ENCODE data around the gene MET.
"Not testable (repeated sequence)": the region's sequence is repeated elsewhere in the genome, so short reads cannot be mapped to it uniquely, and the experiment has no call there.

The MET gene

GRCh38 chr7:116671681-116672595 is at the start of gene MET:
TSS of gene MET (plus strand) at chr7:116672196. CDS start at chr7:116699085, 26,889 bp downstream.
- DNase-seq (ENCODE audit: low read depth) = peak; percentile 69

GRCh38 chr7:116626886-116627285 is 45.1 kb upstream of the MET start:
- no peak for DNase-seq (ENCODE audit: low read depth)

- DNase-seq (ENCODE audit: low read depth) = no peak
These were observed 42.9 kb upstream of the MET start for GRCh38 chr7:116629051-116629463.

- DNase-seq (ENCODE audit: low read depth) = no peak
These were observed 41.6 kb upstream of the MET start for GRCh38 chr7:116630357-116630756.

- DNase-seq (ENCODE audit: low read depth) = peak; percentile 95
These were observed 40.9 kb upstream of the MET start for GRCh38 chr7:116630932-116631671.

- DNase-seq (ENCODE audit: low read depth) = no peak
These were observed 40.3 kb upstream of the MET start for GRCh38 chr7:116631676-116632075.

- DNase-seq (ENCODE audit: low read depth) = no peak
These were observed 39.6 kb upstream of the MET start for GRCh38 chr7:116632384-116632783.

GRCh38 chr7:116633131-116633988 is 38.6 kb upstream of the MET start:
- DNase-seq (ENCODE audit: low read depth) = no peak

- no peak for DNase-seq (ENCODE audit: low read depth)
These were observed 35.0 kb upstream of the MET start for GRCh38 chr7:116636997-116637396.

GRCh38 chr7:116638592-116638991 is 33.4 kb upstream of the MET start:
- not testable (repeated sequence) for DNase-seq (ENCODE audit: low read depth)

- no peak for DNase-seq (ENCODE audit: low read depth)
These were observed 30.3 kb upstream of the MET start for GRCh38 chr7:116641551-116642153.

GRCh38 chr7:116643148-116643547 is 28.8 kb upstream of the MET start:
- not testable (repeated sequence) for DNase-seq (ENCODE audit: low read depth)

GRCh38 chr7:116644628-116645027 is 27.4 kb upstream of the MET start:
- DNase-seq (ENCODE audit: low read depth) = no peak

GRCh38 chr7:116647290-116647689 is 24.7 kb upstream of the MET start:
- DNase-seq (ENCODE audit: low read depth) = no peak

GRCh38 chr7:116647861-116648260 is 24.1 kb upstream of the MET start:
- no peak for DNase-seq (ENCODE audit: low read depth)

GRCh38 chr7:116650436-116650835 is 21.6 kb upstream of the MET start:
- DNase-seq (ENCODE audit: low read depth) = no peak

- no peak for DNase-seq (ENCODE audit: low read depth)
These were observed 19.2 kb upstream of the MET start for GRCh38 chr7:116652793-116653192.

GRCh38 chr7:116653204-116653603 is 18.8 kb upstream of the MET start:
- no peak for DNase-seq (ENCODE audit: low read depth)

GRCh38 chr7:116653646-116654045 is 18.4 kb upstream of the MET start:
- no peak for DNase-seq (ENCODE audit: low read depth)

GRCh38 chr7:116659248-116659647 is 12.7 kb upstream of the MET start:
- DNase-seq (ENCODE audit: low read depth) = not testable (repeated sequence)

- DNase-seq (ENCODE audit: low read depth) = no peak
These were observed 10.1 kb upstream of the MET start for GRCh38 chr7:116661865-116662264.

- no peak for DNase-seq (ENCODE audit: low read depth)
These were observed 8.3 kb upstream of the MET start for GRCh38 chr7:116663744-116664143.
